HEK293 (cell line): ENCODE results near the gene PCDH9.

Experiments
- CTCF ChIA-PET: fragments of 350-600 bp; formaldehyde crosslinking; extraction: SDS; loops from one replicate; lab custom pipeline; 2021; ENCODE audit warnings: antibody characterized with exemption; lab: Yijun Ruan, JAX
- POLR2A ChIA-PET: fragments of 300-600 bp; formaldehyde crosslinking; extraction: SDS; loops from one replicate; lab custom pipeline; 2020; ENCODE audit warnings: antibody characterized with exemption, inconsistent platforms; lab: Yijun Ruan, JAX
- H3K27ac ChIP-seq: fragments of 200-500 bp; sonication (Bioruptor generic); 2 replicates; pipeline ENCODE4 v1.5.1; 2014; ENCODE audit warnings: low read depth, low read length, control low read depth, inconsistent platforms; ENCODE audit errors: extremely low read depth
- H3K36me3 ChIP-seq, 2 experiments: fragments of 200-500 bp in 1 of 2; sonication (Bioruptor generic) in 1 of 2; 1 replicate in 1 of 2; 2 replicates in 1 of 2; pipeline ENCODE4 v1.5.1; 2014 to 2017; ENCODE audit warnings: inconsistent platforms in 2 of 2, low read length in 2 of 2; ENCODE audit not compliant: control insufficient read depth in 2 of 2, insufficient read depth in 1 of 2
- H3K4me1 ChIP-seq: fragments of 200-500 bp; sonication (Bioruptor generic); 2 replicates; pipeline ENCODE4 v1.5.1; 2014; ENCODE audit warnings: mild to moderate bottlenecking, low read length, inconsistent platforms; ENCODE audit not compliant: control insufficient read depth, insufficient read depth
- H3K4me3 ChIP-seq: 2 replicates; pipeline ENCODE4 v1.5.1; 2011; ENCODE audit warnings: low read depth, mild to moderate bottlenecking, control low read depth, low read length, moderate library complexity
- H3K9me3 ChIP-seq: fragments of 200-500 bp; sonication (Bioruptor generic); 2 replicates; pipeline ENCODE4 v1.5.1; 2014; ENCODE audit warnings: low read depth, low read length, inconsistent platforms; ENCODE audit not compliant: control insufficient read depth, insufficient read depth
- ATF2 ChIP-seq: fragments of 450-650 bp; formaldehyde crosslinking; IDR thresholded peaks from 2 replicates; pipeline ENCODE4 v1.5.1; 2016; ENCODE audit warnings: missing biosample characterization, missing genetic modification characterization, low read depth
- KLF9 ChIP-seq: fragments of 450-650 bp; formaldehyde crosslinking; IDR thresholded peaks from 2 replicates; pipeline ENCODE4 v1.5.1; 2016; ENCODE audit warnings: missing biosample characterization, missing genetic modification characterization, low read depth
- MEIS1 ChIP-seq: sonication (generic); formaldehyde crosslinking; IDR thresholded peaks from 2 replicates; pipeline ENCODE4 v1.8.1; 2022; ENCODE audit warnings: missing genetic modification reagents, mild to moderate bottlenecking, borderline replicate concordance
- SP3 ChIP-seq: fragments of 450-650 bp; formaldehyde crosslinking; IDR thresholded peaks from 2 replicates; pipeline ENCODE4 v1.5.1; 2016; ENCODE audit warnings: missing biosample characterization, missing genetic modification characterization
- SP7 ChIP-seq: fragments of 450-650 bp; formaldehyde crosslinking; IDR thresholded peaks from 2 replicates; pipeline ENCODE4 v1.5.1; 2016; ENCODE audit warnings: missing biosample characterization, missing genetic modification characterization
- TCF7L2 ChIP-seq: IDR thresholded peaks from 2 replicates; pipeline ENCODE4 v1.6.1; 2011; ENCODE audit warnings: low read depth, mild to moderate bottlenecking, inconsistent platforms, low read length, moderate library complexity, borderline replicate concordance
- TRIM28 ChIP-seq: IDR thresholded peaks from 2 replicates; pipeline ENCODE4 v1.6.1; 2011; ENCODE audit warnings: low read length, control low read depth, borderline replicate concordance
- ZBTB48 ChIP-seq: fragments of 450-650 bp; formaldehyde crosslinking; IDR thresholded peaks from 2 replicates; pipeline ENCODE4 v1.5.1; 2016; ENCODE audit warnings: missing biosample characterization, missing genetic modification characterization
- ZBTB49 ChIP-seq: fragments of 450-650 bp; formaldehyde crosslinking; IDR thresholded peaks from 2 replicates; pipeline ENCODE4 v1.5.1; 2016; ENCODE audit warnings: missing biosample characterization, missing genetic modification characterization, low read depth
- ZNF19 ChIP-seq: fragments of 450-650 bp; formaldehyde crosslinking; IDR thresholded peaks from 2 replicates; pipeline ENCODE4; 2016; ENCODE audit warnings: missing biosample characterization, missing genetic modification characterization, low read depth
- ZNF223 ChIP-seq: fragments of 450-650 bp; formaldehyde crosslinking; IDR thresholded peaks from 2 replicates; pipeline ENCODE4 v1.5.1; 2016; ENCODE audit warnings: missing biosample characterization, missing genetic modification characterization
- ZNF292 ChIP-seq: fragments of 450-650 bp; formaldehyde crosslinking; IDR thresholded peaks from 2 replicates; pipeline ENCODE4 v1.5.1; 2016; ENCODE audit warnings: low read depth, missing biosample characterization, missing genetic modification characterization, borderline replicate concordance
- ZNF302 ChIP-seq: fragments of 450-650 bp; formaldehyde crosslinking; IDR thresholded peaks from 2 replicates; pipeline ENCODE4 v1.5.1; 2016; ENCODE audit warnings: missing biosample characterization, missing genetic modification characterization, low read depth
- ZNF350 ChIP-seq: fragments of 450-650 bp; formaldehyde crosslinking; IDR thresholded peaks from 2 replicates; pipeline ENCODE4 v1.5.0; 2017; ENCODE audit warnings: missing biosample characterization, mild to moderate bottlenecking, missing genetic modification characterization
- ZNF433 ChIP-seq: fragments of 450-650 bp; formaldehyde crosslinking; IDR thresholded peaks from 2 replicates; pipeline ENCODE4 v1.5.1; 2016; ENCODE audit warnings: missing biosample characterization, missing genetic modification characterization, low read depth
- ZNF501 ChIP-seq: fragments of 450-650 bp; formaldehyde crosslinking; IDR thresholded peaks from 2 replicates; pipeline ENCODE4 v1.5.1; 2016; ENCODE audit warnings: missing biosample characterization, missing genetic modification characterization
- ZNF513 ChIP-seq: fragments of 450-650 bp; IDR thresholded peaks from 2 replicates; pipeline ENCODE4 v1.5.1; 2018; ENCODE audit warnings: missing biosample characterization, missing genetic modification characterization
- ZNF521 ChIP-seq: fragments of 450-650 bp; formaldehyde crosslinking; IDR thresholded peaks from 2 replicates; pipeline ENCODE4 v1.5.1; 2017; ENCODE audit warnings: missing biosample characterization, mild to moderate bottlenecking, missing genetic modification characterization
- ZNF544 ChIP-seq: fragments of 450-650 bp; formaldehyde crosslinking; IDR thresholded peaks from 2 replicates; pipeline ENCODE4 v1.5.0; 2017; ENCODE audit warnings: missing biosample characterization, missing genetic modification characterization
- ZNF558 ChIP-seq: fragments of 450-650 bp; formaldehyde crosslinking; IDR thresholded peaks from 2 replicates; pipeline ENCODE4 v1.5.1; 2016; ENCODE audit warnings: missing biosample characterization, missing genetic modification characterization
- ZNF645 ChIP-seq: fragments of 450-650 bp; formaldehyde crosslinking; IDR thresholded peaks from 2 replicates; pipeline ENCODE4; 2016; ENCODE audit warnings: missing biosample characterization, missing genetic modification characterization
- ZNF670 ChIP-seq: fragments of 450-650 bp; formaldehyde crosslinking; IDR thresholded peaks from 2 replicates; pipeline ENCODE4 v1.5.1; 2016; ENCODE audit warnings: missing biosample characterization, missing genetic modification characterization, low read depth
- ZNF707 ChIP-seq: fragments of 450-650 bp; formaldehyde crosslinking; IDR thresholded peaks from 2 replicates; pipeline ENCODE4 v1.5.1; 2016; ENCODE audit warnings: missing biosample characterization, missing genetic modification characterization
- ZNF777 ChIP-seq: fragments of 450-650 bp; formaldehyde crosslinking; IDR thresholded peaks from 2 replicates; pipeline ENCODE4 v1.5.1; 2017; ENCODE audit warnings: missing biosample characterization, missing genetic modification characterization, borderline replicate concordance
- ZXDB ChIP-seq: fragments of 450-650 bp; formaldehyde crosslinking; IDR thresholded peaks from 2 replicates; pipeline ENCODE4 v1.5.1; 2016; ENCODE audit warnings: missing biosample characterization, missing genetic modification characterization

Gene PCDH9

GRCh38 chr13:67003743-67004142 lies 226.4 kb downstream of the PCDH9 start:
- POLR2A ChIA-PET, result no interaction called here
- H3K9me3 ChIP-seq, result no peaks in the 10 kb centered on the region
- no peaks in the 10 kb centered on the region for H3K4me1 ChIP-seq
- CTCF ChIA-PET, result no interaction called here
- TF ChIP-seq ZNF513 (tag by site-specific recombination) (no peak), ZNF777 (tag by site-specific recombination) (no peak), ZNF544 (tag by site-specific recombination) (no peak), ZNF670 (tag by site-specific recombination) (no peak), MEIS1 (no peak), ZNF521 (tag by site-specific recombination) (no peak), KLF9 (tag by site-specific recombination) (no peak), ZNF223 (no peak)
- no peak overlapping the region for H3K4me3 ChIP-seq
- H3K27ac ChIP-seq, result no peak overlapping the region
- H3K36me3 ChIP-seq, result no peaks in the 10 kb centered on the region

GRCh38 chr13:67001363-67001762 lies 228.8 kb downstream of the PCDH9 start:
- H3K4me1 ChIP-seq, result no peaks in the 10 kb centered on the region
- H3K36me3 ChIP-seq, result no peaks in the 10 kb centered on the region
- ChIA-PET CTCF (no interaction called here), POLR2A (no interaction called here)
- TF ChIP-seq ZNF501 (tag by site-specific recombination), result no peak
- TF ChIP-seq TCF7L2, result 0 out of 2 replicates have a peak, but pooled peaks have one; percentile 23
- no peak for TF ChIP-seq ZNF707 (tag by site-specific recombination)
- no peak for TF ChIP-seq ZNF433 (tag by site-specific recombination)
- TF ChIP-seq SP7, result no peak
- TF ChIP-seq SP3 (tag by site-specific recombination), result no peak
- TF ChIP-seq ZNF645 (tag by site-specific recombination), result no peak
- TF ChIP-seq ZXDB, result no peak
- TF ChIP-seq ZNF350, result no peak
- peak; percentile 95 for TF ChIP-seq TRIM28
- TF ChIP-seq ATF2, result 0 out of 2 replicates have a peak, but pooled peaks have one; percentile 48
- no peak for TF ChIP-seq ZNF558 (tag by site-specific recombination)
- no peak overlapping the region for H3K4me3 ChIP-seq
- no peaks in the 10 kb centered on the region for H3K9me3 ChIP-seq
- H3K27ac ChIP-seq, result no peak overlapping the region

GRCh38 chr13:66996503-66996902 lies 233.6 kb downstream of the PCDH9 start:
- ChIA-PET CTCF (no interaction called here), POLR2A (no interaction called here)
- Histone ChIP-seq H3K36me3 (no peaks in the 10 kb centered on the region), H3K4me1 (no peaks in the 10 kb centered on the region), H3K4me3 (no peak overlapping the region), H3K27ac (no peak overlapping the region), H3K9me3 (no peaks in the 10 kb centered on the region)
- TF ChIP-seq ZNF302 (tag by site-specific recombination), result no peak
- TF ChIP-seq ZBTB48 (tag by site-specific recombination), result no peak
- TF ChIP-seq ZBTB49 (tag by site-specific recombination), result no peak
- TF ChIP-seq ZNF19 (tag by site-specific recombination), result no peak
- TF ChIP-seq ZNF292 (tag by site-specific recombination), result no peak
